NCI-H2107 (cell line): Measurements from ENCODE around the gene CXCR6.

Experiments used
- DNase-seq: peaks from one replicate; lab custom pipeline; 2025; lab: John Stamatoyannopoulos, UW

CXCR6 gene

DNA sequence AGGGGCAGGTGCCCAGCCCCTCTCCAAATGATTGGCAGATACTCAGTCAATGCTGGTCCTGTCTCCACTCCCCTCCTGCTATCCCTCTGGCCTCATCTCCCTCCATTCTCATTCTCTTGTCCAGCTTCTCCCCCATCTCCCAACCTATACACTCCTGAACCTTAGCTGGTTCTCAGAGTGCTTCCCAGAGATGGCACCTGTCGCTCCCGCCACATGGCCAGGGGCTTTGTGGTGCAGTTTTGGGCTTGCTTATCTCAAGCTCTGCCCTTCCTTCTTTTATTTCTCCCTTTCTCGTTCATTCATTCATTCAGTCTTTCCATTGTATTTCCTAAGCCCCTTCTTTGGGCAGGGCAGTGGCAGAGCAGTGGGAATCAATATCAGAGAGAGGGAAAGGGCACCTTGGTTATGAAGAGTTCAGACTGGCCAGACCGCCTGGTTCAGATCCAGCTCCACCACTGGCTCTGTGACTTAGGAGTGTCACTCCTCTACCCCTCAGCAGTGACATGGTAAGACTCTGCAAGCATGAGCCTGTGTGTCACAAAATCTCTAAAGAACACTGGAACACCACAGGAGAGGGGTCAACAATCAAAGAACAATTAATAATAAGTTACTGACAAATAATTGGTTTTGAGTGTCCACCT lies 20.2 kb upstream of the CXCR6 start:
- no peak for DNase-seq

DNA sequence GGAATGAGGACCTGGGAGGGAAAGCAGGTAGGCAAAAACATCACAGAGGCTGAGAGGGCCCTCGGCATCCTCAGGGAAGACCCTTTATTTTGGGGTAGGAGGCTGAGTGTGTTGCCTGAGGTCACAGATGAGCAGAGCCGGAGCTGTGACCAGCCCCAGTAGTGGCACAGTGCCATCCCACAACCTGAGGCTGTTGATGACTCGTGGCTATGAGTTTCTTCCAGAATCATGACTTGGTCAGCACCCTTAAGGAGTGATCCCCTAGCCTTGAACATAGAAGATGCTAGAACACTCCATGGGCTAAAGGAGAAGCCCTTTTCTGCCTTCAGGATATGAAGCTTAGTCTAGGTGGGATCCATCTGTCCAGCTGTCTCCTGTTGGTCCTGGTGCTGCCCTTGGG lies 19.5 kb upstream of the CXCR6 start:
- no peak for DNase-seq

GRCh38 chr3:45927881-45928280 lies 15.4 kb upstream of the CXCR6 start:
- DNase-seq: no peak

- DNase-seq: no peak
Measured at GRCh38 chr3:45929042-45929679, 14.1 kb upstream of the CXCR6 start.

- DNase-seq: no peak
Measured at GRCh38 chr3:45931496-45931895, 11.8 kb upstream of the CXCR6 start.

DNA sequence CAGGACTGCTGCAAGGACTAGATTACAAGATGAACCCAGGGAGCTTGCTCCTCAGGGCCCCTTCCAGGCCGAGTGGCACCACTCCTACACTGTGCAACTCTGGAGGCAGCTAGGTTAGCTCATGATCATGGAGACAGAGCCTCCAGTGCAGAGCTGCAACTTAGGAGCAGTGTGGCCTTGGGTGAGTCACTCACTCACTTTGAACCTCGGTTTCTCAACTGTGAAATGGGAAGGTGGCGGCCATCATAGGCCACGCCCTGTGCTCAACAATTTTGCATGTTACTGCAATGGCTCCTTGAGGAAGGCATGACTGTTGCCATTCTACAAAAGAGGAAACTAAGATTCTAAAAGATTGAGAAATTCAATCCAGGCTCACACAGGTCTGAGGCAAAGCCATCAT lies 11.2 kb upstream of the CXCR6 start:
- DNase-seq: no peak

DNA sequence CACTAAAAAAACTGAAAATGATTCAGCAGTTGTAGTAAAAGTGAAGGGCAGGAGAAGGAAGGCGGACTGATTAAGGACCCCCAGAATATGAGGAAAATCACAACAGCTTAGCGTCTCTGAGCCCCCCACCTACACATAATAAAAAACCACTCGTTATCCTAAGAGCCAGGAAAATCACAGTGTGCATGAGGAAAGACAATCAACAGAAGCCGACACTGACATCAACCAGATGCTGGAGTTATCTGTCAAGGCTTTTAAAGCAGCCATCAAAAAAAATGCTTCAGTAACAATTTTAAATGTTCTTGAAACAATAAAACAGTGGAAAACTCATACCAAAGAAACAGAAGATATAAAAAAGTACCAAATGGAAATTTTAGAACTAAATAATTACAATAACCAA lies 9.7 kb upstream of the CXCR6 start:
- DNase-seq: no peak

- no peak for DNase-seq
Measured at GRCh38 chr3:45936261-45936660, 7.0 kb upstream of the CXCR6 start.

DNA sequence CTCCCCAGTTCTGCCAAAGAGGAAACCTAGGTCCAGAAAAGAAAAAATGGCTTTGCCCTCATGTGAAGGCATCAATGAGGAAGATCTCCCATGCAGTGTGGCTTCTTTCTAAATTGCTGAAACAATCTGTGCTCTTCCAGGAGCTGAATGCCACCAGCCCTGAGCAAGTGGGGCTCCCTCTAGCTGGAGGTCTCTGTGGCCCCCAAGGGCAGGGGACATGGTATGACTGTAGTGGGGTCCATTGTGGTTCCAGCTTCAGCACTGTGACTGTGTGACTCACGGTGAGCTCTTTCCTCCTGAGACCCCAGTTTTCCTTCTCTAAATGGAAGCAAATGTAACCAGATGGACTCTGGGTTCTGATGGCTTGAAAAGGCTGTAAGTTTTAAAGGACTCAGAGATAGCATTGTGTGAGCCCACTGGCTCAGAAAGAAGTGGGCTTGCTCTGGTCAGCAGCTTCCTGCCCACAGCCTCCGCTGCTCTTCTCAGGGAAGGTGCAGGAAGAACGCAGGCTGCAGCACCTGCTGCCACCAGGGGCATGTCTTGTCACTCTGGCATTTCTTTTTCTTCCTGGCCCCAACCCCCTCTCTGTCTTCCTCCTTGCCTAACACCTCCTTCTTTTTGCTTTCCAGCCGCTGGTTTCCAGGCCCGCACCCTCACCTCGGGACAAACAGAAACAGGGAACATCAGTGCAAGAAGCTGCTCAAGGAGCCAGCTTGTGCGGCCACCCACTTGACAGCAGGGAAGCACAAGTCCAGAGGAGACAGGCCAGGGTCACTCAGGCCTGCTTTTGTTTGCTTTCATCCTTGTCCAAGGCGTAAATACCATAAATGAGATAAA lies 5.8 kb upstream of the CXCR6 start:
- no peak for DNase-seq

DNA sequence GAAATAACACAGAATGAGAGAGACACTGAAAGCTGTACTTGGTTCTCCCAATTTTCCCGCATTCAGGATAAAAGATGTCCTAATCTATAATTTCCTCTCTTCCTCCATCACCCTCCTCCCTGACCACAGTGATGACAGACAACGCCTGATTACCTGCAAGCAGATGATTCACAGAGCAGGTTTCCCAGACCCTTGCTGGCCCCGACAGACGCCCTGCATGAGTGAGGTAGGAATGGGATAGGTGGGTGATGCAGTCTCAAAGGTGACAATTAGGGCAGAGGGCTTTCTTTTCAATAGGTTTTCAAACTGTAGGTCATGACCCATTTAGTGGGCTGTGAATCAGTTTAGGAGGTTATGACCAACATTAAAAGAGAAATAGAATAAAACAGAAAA lies 5.2 kb upstream of the CXCR6 start:
- no peak for DNase-seq

DNA sequence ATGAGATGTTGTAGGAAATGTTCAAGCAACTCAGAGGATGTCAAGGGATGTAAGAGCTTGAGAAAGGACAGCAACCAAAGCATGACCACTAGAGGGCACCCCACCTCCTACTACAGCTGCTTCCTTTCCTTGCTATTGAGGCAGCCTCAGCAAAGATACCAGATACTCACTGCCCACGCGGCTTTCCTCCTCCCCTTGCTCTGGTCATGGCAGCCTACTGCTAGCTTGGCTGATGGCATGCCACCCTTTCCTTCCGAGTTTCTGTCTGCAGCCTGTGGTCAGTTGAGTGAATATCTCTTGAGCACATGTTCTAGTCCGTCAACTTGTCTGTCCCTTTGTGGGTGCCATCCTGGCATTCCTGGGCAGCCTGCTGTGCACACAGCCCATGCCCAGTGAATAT lies 4.4 kb upstream of the CXCR6 start:
- peak; percentile 34 for DNase-seq

DNA sequence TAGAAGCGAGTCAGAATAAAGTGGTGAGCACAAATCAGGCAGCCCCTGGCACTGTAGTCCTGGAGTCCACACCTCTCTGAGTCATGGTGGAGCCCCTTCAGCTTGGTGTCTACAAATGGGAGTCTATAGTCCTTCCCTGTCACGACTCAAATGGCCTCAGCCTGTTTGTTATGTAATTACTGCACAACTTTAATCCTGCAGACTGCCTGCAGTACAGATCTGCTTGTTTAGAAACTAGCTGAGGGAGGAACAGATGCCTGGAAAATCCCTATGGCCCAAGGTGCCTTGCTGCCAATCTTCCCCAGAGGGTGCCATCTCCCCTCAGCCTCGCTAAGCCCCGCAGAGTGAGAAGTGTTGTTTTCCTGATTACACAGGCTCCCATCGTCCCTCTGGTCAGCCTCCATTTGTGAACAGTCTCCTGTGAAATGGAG lies 3.9 kb upstream of the CXCR6 start:
- DNase-seq: no peak

GRCh38 chr3:45940004-45940780 lies 3.1 kb upstream of the CXCR6 start:
- no peak for DNase-seq

GRCh38 chr3:45940781-45941365 lies 2.4 kb upstream of the CXCR6 start:
- DNase-seq: no peak

- DNase-seq: no peak
Measured at GRCh38 chr3:45942051-45942825, 1.0 kb upstream of the CXCR6 start.

- DNase-seq: no peak
Measured at GRCh38 chr3:45944830-45945620, 1.8 kb downstream of the CXCR6 start.

- no peak for DNase-seq
Measured at GRCh38 chr3:45946307-45946706, 3.0 kb downstream of the CXCR6 start.

- DNase-seq: no peak
Measured at GRCh38 chr3:45946875-45947274, 3.6 kb downstream of the CXCR6 start.

DNA sequence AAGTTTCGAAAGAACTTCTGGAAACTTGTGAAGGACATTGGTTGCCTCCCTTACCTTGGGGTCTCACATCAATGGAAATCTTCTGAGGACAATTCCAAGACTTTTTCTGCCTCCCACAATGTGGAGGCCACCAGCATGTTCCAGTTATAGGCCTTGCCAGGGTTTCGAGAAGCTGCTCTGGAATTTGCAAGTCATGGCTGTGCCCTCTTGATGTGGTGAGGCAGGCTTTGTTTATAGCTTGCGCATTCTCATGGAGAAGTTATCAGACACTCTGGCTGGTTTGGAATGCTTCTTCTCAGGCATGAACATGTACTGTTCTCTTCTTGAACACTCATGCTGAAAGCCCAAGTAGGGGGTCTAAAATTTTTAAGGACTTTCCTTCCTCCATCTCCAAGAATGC lies 4.1 kb downstream of the CXCR6 start:
- DNase-seq: no peak

DNA sequence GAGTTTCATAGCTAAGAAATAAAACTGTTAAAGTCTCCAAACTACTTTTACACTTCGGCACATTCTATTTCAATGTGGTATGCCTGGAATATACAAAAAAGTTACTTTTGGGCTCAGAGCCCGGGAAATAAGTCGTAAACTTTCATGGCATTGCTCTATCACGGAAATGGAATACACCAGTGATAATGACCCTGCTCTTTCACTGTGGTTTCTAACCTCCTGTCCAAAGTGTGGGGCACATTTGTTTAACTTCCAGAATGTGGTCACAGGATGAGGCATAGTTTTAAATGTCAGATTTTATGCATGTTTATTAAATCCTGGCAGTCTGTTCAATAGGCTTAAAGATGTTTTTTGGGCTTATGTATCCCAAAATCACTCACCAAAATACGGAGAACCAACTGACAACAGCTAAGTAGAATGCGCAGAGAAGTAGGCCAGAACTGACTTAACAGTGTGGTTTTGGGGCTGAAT lies 5.1 kb downstream of the CXCR6 start:
- no peak for DNase-seq
